ENCODE data around the gene NLRX1.
"Not testable (repeated sequence)": the region's sequence is repeated elsewhere in the genome, so short reads cannot be mapped to it uniquely, and the experiment has no call there.

Gene NLRX1

DNA sequence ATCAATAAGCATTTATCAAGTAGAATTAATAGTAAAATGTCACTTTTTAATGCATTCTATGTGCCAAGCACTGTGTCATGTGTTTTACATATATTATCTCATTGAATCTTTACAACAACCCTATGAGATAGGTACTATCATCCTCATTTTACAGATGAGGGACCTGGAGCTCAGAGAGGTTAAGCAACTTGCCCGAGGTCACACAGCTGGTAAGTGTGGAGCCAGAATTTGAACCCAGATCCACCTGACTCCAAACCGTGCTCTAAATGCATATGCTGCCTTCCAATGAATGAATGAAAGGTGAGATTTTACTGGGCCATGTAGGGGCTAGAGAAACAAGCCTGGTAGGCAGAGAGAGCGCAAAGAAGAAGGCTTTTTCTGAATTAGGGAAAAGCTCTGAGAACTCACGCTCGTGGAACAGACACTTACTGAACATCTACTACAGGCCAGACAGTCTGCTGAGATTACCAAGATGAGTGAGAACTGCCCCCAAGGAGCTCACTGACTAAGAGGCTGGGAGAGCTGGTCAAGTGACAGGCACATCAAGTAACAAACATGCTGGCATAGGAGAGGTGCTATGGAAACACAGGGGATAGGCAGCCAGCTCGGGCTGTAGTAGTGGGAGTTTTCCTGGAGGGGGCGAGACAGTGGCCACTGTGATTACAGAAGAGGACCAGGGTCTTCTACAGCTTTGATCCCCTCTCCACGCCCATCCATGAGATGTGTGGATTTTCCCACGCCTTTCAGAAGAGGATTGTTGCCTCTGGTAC lies 15.3 kb upstream of the NLRX1 start:
- no peak for DNase-seq (ENCODE audit: low spot score)

DNA sequence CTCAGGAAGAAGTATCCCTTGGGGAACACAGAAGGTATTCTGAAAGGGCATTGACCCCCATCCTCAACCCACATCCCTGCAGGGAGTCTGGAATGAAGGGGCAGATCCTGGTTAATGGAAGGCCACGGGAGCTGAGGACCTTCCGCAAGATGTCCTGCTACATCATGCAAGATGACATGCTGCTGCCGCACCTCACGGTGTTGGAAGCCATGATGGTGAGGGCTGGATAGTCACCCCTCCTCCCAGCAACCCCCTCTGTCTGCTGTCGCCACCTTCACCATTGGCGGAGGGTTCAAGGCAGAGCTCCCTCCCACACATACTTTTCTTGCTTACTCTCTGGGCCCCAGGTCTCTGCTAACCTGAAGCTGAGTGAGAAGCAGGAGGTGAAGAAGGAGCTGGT lies 14.3 kb upstream of the NLRX1 start:
- DNase-seq (ENCODE audit: low spot score): no peak

DNA sequence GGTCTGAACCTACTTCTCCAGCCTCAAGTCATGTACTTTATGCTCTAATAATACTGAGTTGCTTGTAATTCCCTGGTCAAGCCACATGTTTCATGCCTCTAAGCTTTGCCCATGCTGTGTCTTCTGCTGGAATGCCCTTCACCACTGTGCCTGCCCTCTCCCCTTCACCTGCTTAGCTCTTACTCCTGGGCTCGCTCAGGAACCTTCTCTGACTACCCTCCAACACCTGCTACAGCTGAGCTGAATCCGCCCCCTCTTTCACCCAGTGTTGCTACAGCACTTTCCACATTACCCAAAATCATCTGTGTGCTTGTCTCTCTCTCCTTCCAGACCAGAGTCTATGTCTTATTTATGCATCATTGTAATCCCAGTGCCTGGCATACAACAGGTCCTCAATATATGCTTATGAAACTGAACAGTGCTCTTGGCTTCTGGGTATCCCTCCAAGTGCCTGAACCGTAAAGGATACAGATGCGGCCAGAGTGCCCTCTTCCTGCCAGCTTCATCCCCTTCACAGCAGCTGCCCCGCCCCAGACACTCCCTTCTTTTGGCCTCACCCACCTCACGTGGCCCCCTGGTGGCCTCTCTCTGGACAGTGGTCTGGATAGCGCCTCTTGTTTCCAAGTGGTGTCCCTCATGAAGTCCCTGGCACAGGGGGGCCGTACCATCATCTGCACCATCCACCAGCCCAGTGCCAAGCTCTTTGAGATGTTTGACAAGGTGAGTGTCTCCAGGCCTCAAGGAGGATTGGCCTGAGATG lies 12.6 kb upstream of the NLRX1 start:
- DNase-seq (ENCODE audit: low spot score): peak; percentile 32

DNA sequence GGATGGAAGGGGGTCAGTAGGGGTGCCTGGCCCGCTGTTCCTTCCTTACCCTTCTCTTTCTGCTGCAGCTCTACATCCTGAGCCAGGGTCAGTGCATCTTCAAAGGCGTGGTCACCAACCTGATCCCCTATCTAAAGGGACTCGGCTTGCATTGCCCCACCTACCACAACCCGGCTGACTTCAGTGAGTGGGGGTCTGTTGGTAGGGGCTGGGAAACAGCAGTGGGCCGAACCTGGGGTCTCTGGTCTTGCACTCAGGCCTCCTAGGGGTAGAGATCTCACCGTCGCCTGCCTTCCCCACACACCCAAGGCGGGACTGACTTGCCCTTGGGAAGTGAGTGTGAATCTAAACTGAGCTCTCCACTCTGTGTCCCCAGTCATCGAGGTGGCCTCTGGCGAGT lies 12.0 kb upstream of the NLRX1 start:
- no peak for DNase-seq (ENCODE audit: low spot score)

DNA sequence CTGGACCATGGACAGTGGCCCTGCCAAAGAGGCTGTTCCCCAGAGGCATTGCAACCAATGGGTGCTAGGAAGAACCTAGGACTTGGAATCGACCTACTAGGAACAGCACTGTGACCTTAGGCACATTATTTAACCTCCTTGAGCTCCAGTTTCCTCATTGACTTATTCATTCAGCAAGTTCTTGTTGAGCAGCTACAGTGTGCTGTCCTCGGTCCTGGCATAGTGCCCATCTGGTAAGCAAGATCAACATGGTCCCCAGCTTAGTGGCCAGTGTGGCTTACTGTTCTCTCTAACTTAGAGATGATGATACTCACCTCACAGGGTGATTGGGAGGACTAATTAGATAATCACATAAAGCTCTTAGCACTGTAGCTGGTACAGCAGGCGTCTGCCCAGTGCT lies 11.5 kb upstream of the NLRX1 start:
- DNase-seq (ENCODE audit: low spot score): no peak

DNA sequence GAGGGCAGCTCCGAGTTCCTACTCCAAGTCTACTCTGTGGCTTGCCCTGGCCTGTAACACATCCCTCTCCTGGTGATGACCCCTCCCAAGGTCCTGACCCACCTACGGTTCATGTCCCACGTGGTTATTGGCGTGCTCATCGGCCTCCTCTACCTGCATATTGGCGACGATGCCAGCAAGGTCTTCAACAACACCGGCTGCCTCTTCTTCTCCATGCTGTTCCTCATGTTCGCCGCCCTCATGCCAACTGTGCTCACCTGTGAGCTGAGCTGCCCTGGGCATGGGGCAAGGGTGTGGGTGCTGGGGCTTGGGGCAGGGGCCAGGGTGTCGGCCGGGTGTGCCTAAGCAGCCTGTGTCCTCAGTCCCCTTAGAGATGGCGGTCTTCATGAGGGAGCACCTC lies 10.1 kb upstream of the NLRX1 start:
- no peak for DNase-seq (ENCODE audit: low spot score)

DNA sequence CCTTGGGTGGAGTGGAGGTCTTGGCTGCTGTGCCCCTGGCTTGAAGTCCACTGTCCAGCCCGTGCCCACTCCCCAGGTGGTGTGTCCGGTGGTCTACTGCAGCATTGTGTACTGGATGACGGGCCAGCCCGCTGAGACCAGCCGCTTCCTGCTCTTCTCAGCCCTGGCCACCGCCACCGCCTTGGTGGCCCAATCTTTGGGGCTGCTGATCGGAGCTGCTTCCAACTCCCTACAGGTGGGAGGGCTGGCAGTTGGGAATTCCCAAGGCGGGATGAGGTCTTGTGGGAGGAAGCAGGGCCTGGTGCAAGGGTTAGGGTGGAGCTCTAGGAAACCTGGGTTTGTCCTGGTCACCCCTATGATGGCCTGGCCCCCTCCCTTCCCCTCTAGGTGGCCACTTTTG lies 8.4 kb upstream of the NLRX1 start:
- no peak for DNase-seq (ENCODE audit: low spot score)

DNA sequence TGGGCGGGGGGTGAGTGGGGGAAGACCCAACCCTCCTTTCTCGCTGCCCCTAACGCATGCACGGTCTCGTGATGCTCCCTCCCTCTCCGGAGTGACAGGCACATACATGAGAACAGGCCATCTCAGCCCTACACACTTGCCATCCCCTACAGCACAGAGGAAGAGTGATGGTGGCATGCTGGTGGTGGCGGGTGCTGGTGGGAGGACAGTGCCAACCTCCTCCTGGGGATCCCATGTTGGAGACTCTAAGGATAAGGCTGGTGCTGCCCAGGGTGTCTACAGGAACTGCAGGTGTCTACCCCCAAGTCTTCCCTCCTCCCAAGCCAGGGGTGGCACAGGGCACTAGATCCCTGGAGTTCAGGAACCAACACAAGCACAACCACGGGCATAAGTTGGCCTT lies 6.7 kb upstream of the NLRX1 start:
- no peak for DNase-seq (ENCODE audit: low spot score)

DNA sequence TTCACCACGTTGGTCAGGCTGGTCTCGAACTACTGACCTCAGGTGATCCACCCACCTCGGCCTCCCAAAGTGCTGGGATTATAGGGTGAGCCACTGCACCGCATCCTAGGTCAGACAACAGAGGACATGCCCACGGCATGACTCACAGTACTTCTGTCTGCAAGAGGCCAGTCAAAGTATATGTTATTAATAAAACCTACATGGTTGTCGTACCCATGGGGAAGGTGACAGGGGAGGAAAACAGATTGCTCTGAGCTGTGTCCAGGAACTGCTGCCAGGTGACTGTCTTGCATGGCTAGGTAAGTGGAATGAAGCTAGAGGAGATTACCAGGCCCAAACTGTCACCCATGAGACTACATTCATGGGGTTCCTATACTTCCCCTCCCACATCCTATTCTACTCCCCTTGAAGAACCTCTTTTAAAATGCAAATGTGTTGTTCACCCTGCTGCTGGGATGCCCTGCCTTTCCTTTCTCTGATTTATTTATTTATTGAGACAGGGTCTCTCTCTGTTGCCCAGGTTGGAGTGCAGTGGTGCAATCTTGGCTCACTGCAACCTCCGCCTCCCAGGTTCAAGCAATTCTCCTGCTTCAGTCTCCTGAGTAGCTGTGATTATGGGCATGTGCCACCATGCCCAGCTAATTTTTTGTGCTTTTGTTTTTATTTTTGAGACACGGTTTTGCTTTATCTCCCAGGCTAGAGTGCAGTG lies 2.0 kb upstream of the NLRX1 start:
- peak; percentile 69 for DNase-seq (ENCODE audit: low spot score)

DNA sequence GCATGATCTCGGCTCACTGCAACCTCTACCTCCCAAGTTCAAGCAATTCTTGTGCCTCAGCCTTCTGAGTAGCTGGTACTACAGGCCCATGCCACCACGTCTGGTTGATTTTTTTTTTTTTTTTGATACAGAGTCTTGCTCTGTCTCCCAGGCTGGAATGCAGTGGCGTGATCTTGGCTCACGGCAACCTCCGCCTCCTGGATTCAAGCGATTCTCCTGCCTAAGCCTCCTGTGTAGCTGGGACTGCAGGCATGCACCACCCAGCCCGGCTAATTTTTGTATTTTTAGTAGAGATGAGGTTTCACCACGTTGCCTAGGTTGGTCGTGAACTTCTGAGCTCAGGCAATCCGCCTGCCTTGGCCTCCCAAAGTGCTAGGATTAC lies 1.5 kb upstream of the NLRX1 start:
- DNase-seq (ENCODE audit: low spot score): not testable (repeated sequence)

DNA sequence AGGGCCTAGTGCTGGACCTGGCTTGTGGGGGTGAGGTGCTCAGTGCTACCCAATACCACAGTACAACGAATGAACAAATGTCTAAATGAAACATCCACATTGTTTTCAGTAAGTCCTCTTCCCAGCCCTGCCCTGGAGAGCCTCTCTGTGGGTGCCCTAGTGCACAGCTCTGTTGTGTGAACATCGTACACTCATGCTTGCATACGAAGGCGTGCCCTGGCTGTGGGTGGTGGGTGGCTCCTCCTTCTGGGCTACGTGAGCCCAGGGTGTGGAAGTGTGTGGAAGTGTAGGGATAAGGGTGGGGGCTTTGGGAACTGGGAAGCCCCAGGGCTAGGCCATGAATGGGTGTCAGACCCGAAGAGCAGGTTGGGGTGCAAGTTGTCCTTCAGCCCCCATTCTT lies 592 bp upstream of the NLRX1 start:
- no peak for DNase-seq (ENCODE audit: low spot score)

DNA sequence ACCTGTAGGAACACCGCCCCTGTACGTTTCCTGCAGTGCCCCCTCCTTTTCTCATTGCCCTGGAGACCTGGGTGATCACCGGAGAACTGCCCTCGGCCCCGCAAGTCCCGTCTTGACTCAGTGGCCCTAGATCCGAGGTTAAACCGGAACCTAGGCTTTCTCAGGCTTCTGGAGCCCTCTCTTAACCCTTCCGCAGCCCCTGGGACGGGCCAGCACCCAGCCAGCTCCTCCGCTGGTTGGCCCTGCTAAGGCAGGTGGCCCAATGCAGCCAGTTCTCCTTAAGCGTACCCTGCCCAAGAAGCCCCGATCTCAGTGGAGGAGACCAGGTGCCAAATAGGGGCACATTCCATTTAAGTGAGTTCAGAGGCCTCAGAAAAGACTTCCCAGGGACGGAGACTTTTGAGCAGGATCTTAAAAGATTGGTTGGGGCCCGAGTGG lies 776 bp downstream of the NLRX1 start:
- peak; percentile 84 for DNase-seq (ENCODE audit: low spot score)

DNA sequence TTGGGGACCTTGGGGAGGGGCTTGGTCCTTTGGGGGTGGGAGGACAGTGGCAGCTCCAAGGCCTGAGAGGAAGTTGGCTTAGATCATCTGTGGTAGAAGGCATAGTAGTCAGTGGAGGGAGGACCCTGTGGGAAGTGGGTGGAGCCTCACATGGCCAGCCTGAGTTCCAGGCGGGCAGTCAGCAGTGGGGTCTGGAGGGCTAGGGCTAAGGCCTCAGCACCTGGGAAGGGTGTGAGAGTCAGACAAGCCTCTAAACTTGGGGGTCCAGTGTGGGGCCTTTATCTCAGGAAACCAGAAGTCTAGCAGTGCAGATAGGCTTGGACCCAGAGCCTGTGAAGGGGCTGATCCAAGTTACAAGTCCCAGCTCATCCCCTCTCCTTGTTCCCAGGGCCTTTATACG lies 4.0 kb downstream of the NLRX1 start:
- DNase-seq (ENCODE audit: low spot score): no peak

DNA sequence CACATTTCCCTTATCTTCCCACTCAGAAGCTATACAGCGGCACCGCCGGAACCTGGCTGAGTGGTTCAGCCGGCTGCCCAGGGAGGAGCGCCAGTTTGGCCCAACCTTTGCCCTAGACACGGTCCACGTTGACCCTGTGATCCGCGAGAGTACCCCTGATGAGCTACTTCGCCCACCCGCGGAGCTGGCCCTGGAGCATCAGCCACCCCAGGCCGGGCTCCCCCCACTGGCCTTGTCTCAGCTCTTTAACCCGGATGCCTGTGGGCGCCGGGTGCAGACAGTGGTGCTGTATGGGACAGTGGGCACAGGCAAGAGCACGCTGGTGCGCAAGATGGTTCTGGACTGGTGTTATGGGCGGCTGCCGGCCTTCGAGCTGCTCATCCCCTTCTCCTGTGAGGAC lies 4.9 kb downstream of the NLRX1 start:
- no peak for DNase-seq (ENCODE audit: low spot score)

DNA sequence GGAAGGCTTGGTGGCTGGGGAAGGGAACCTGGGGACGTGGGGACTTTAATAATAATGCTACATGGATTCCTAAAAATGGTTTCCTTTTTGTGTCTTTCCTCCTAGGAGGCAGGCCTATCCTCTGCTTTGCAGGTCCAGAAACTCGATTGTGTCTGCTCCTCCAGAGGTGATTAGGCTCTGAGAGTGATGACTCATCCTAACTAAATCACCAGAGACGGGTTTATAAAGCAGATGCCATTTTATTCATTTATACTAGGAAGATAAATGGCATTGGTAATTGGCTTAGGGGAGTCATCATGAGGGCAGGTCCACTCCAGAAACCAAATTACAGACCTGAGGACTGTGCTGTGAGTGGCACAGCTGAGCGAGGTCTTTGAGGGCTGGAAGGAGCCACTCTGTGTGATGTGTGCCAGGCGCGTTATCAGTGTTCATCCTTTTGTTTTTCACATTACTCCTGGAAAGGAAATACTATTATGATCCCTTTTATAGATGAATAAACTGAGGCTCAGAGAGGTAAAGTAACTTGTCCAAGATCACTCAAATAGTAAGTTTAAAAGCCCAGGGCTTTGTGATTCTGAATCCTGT lies 7.1 kb downstream of the NLRX1 start:
- no peak for DNase-seq (ENCODE audit: low spot score)

DNA sequence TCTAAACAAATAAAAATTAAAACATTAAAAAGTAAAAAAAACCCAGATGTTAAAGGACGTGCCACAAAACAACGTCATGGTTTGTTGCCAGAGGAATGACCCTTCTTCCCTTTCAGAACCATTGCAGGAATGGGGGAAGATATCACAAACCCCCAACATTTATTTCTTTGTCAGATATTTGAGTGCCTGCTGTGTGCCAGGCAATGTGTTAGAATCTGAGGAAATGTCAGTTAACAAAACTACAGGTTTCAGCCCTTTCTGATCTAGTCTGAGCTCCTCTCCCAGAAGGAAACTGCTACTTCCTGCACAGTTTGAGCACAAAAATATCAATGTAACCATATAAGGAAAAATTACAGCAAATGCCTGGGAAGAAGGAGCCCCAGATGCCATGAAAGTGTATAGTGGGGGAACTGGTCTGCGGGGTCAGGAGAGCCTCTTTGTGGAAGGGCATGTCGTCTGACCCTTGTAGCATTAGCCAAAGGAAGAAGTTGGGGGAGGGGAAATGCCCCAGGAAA lies 9.7 kb downstream of the NLRX1 start:
- no peak for DNase-seq (ENCODE audit: low spot score)

DNA sequence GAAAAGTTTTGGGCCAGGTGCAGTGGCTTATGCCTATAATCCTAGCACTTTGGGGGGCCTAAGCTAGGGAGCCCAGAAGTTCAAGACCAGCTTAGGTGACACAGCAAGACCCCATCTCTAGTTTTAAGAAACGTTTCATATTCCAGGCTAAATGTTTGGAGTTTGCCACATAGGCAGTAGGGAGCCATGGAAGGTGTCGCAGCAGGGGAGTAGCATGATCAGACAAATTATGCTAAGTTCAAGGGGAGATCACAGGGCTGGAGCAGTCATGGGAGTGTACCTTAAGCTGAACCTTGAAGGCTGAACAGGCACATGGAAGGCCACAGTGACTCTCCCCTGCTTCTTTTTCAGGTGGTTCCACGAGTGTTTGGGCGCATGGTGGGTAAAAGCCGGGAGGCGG lies 10.8 kb downstream of the NLRX1 start:
- no peak for DNase-seq (ENCODE audit: low spot score)

DNA sequence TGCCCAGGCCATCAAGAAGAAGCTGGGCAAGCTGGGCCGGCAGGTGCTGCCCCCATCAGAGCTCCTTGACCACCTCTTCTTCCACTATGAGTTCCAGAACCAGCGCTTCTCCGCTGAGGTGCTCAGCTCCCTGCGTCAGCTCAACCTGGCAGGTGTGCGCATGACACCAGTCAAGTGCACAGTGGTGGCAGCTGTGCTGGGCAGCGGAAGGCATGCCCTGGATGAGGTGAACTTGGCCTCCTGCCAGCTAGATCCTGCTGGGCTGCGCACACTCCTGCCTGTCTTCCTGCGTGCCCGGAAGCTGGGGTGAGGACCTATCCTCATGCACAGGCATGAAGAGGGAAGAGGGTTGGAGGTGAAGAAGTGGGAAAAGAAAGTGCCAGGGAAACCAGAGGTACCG lies 11.5 kb downstream of the NLRX1 start:
- no peak for DNase-seq (ENCODE audit: low spot score)

DNA sequence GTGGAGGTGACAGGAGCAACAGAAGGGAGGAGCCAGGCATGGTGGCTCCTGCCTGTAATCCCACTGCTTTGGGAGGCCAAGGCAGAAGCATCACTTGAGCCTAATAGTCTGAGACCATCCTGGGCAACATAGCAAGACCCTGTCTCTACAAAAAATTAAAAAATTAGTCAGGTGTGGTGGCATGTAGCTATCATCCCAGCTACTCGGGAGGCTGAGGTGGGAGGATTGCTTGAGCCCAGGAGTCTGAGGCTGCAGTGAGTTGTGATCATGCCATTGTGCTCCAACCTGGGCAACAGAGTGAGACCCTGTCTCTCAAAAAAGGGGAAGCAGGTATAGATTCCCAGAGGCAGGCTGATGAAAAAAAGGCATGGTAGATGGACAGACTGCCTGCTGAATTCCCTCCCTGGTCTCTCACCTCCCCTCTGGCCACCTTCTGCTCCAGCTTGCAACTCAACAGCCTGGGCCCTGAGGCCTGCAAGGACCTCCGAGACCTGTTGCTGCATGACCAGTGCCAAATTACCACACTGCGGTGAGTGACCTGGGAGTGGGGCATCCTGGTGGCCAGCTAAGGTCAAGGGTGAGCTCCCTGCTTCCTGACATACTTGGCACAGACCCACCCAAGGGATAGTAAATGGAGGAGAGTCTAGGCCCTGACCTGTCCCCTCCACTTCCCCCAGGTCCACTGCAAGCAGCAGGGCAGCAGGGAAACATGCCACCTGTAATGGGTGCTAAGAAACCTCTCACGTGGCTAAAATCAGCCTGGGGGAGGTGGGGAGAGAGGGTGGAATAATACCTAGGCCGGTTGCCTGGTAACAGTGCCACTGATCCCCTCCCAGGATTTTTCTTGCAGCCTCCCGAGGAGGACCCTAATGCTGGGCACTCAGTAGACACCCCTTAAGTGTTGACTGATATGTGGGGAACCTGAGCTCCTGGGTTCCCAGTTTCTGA lies 12.5 kb downstream of the NLRX1 start:
- DNase-seq (ENCODE audit: low spot score): no peak

DNA sequence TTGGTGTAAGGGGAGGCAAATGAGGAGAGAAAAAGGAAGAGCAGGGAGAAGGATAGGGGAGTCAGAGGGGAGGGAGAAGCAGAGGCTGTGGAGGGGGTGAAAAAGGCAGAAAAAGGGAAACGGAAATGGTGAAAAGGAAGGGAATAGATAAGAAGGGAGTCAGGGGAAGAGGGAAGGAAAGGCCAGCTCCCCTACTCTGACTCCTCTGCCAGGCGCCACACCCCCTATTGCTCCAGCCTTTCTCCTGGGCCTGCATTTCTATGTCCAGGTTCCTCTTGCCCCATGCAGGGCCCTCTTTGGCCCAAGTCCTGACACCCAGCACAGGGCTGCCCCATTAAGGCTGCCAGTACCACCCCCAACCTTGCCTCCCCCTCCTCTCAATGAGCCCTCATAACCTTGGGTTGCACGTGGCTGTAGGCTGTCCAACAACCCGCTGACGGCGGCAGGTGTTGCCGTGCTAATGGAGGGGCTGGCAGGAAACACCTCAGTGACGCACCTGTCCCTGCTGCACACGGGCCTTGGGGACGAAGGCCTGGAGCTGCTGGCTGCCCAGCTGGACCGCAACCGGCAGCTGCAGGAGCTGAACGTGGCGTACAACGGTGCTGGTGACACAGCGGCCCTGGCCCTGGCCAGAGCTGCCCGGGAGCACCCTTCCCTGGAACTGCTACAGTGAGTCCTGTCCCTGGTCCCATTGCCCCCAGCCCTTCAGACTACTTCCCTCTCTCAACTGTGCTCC lies 13.3 kb downstream of the NLRX1 start:
- DNase-seq (ENCODE audit: low spot score): no peak

DNA sequence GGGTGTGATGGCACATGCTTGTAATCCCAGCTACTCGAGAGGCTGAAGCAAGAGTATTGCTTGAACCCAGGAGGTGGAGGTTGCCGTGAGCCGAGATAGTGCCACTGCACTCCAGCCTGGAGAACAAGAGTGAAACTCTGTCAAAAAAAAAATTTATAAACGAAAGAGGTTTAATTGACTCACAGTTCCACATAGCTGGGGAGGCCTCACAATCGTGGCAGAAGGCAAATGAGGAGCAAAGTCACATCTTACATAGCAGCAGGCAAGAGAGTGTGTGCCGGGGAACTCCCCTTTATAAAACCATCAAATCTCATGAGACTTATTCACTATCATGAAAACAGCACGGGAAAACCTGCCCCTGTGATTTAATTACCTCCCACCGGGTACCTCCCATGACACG lies 15.9 kb downstream of the NLRX1 start:
- DNase-seq (ENCODE audit: low spot score): not testable (repeated sequence)
